SU-DHL-6 (cell line): ENCODE results near the gene GIT2.

Experiments used
- CTCF ChIP-seq: fragments of 200-600 bp; sonication (generic); IDR thresholded peaks from one replicate; pipeline ENCODE4 v1.5.1; 2017; ENCODE audit warnings: antibody characterized with exemption, mild to moderate bottlenecking, low read length, moderate library complexity; ENCODE audit not compliant: insufficient read depth, poor library complexity, severe bottlenecking
- EZH2phosphoT487 ChIP-seq: fragments of 200-600 bp; sonication (generic), shearing (Covaris generic); conservative IDR thresholded peaks from 2 replicates; pipeline ENCODE4 v1.6.1; 2018; ENCODE audit warnings: mild to moderate bottlenecking, antibody characterized with exemption, low read length, moderate library complexity, mixed read lengths

GRCh38 chr12:109930028-109930800 is 66.0 kb downstream of the GIT2 start:
- TF ChIP-seq CTCF = no peak
- TF ChIP-seq EZH2phosphoT487 = no peak
